ENCODE measurements around the gene PERM1. TPM values are rescaled to one million over a fixed set of nuclear protein-coding genes. Genes with fewer than 3 reads are reported as not detected.
"Not testable (repeated sequence)": the region's sequence is repeated elsewhere in the genome, so short reads cannot be mapped to it uniquely, and the experiment has no call there.

The PERM1 gene
- total RNA-seq, 1 donor from 2014 or later = 170 TPM

DNA sequence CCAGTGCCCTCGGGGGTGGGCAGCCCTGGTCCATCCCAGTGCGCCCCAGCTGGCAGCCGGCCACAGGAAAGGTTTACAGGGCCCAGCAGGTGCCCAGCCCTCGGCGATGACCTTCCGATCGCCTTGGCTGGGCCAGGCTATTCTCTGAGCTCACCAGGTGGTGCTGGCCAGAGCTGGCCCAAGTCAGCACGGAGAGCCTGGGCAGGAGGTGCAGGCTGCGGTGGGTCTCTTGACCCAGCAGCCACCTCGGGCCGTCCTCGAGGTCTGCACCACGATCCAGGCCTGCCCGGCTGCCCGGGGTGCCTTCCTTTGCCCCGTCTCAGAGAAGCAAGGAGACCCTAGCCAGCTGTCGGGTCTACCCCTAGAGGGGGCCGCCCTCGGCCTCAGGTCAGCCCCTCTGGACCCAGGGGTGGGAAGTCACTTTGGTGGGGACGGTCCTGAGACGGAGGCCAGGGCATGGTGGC is 370 bp downstream of the PERM1 start:
- intact Hi-C loops (cut with DNase I) = no loop called here
- peak; percentile 3 for ATAC-seq (ENCODE audit: poor library complexity)

DNA sequence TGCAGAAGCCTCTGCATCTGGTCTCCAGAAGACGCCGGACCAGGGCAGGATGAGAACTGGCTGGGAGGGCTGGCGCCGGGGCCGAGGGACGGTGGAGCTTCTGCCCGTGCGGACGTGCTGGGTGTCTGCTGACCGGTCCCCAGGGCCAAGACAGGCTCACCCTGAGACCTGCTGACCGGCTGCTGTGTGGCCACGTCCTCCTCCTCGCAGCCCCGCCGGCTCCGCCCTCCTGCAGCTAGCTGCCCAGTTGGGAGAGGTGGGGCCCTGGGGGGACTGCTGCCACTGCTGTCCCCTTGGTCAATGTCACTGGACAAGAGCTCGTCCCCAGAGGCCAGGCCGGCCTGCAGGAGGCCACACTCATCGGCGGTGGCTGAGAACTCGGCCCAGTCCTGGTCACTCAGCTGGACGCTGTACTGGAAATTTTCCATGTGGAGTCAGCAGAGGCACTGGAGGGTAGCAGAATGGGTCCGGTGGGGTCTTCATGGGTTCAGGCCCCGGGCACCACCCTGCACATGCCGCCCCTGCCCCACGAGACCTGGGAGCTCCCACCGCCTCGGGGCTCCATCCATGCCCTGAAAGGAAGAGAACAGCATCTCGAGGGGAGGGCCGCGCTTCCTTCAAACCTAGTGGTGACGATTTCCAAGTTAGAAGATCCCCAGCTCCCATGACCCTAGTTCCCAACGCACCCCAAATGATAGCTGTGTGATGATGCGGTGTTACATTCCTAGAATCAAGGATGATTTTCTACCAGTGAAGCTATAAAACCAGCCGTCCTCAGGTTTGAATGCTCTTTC is 1.1 kb downstream of the PERM1 start:
- peak; percentile 64 for ATAC-seq (ENCODE audit: poor library complexity)
- peak; percentile 89 for DNase-seq
- intact Hi-C loops (cut with DNase I) = no loop called here

More for the DNA sequence above, 370 bp downstream of the PERM1 start:
- no peak for DNase-seq

DNA sequence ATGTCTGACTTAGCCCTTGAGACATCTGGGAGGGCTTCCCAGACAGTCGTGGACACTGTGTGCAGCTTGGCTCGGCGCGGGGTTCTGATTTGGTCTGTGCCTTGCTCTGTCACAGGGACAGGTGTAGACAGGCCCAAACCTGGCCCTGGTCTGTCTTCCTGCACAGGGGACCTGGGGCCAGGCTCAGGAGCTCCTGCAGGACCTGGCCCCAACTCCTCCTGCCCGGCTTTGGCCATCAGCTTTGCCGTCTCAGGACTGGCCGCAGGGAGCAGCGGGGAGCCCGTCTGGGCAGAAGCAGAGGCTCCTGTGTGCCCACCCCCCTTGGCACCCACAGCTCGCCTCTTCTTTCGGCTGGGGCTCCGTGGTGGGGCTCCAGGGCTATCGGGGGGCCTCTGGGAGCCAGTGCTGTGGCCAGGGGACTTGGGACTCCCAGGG is 1.7 kb downstream of the PERM1 start:
- ATAC-seq (ENCODE audit: poor library complexity) (no peak), DNase-seq (no peak)
- intact Hi-C loops (cut with DNase I) = no loop called here

DNA sequence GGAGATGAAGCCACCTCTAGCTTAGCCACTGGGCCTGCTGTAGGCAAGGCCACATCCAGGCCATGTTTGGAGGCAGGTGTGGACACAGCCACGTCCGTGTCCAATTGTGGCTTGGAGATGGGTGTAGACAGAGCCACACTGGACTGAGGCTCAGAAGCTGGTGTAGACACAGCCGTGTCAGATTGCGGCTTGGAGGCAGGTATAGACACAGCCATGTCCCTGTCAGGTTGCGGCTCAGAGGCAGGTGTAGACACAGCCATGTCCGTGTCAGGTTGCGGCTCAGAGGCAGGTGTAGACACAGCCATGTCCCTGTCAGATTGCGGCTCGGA is 2.2 kb downstream of the PERM1 start:
- no peak for DNase-seq
- intact Hi-C loops (cut with DNase I) = no loop called here
- no peak for ATAC-seq (ENCODE audit: poor library complexity)

DNA sequence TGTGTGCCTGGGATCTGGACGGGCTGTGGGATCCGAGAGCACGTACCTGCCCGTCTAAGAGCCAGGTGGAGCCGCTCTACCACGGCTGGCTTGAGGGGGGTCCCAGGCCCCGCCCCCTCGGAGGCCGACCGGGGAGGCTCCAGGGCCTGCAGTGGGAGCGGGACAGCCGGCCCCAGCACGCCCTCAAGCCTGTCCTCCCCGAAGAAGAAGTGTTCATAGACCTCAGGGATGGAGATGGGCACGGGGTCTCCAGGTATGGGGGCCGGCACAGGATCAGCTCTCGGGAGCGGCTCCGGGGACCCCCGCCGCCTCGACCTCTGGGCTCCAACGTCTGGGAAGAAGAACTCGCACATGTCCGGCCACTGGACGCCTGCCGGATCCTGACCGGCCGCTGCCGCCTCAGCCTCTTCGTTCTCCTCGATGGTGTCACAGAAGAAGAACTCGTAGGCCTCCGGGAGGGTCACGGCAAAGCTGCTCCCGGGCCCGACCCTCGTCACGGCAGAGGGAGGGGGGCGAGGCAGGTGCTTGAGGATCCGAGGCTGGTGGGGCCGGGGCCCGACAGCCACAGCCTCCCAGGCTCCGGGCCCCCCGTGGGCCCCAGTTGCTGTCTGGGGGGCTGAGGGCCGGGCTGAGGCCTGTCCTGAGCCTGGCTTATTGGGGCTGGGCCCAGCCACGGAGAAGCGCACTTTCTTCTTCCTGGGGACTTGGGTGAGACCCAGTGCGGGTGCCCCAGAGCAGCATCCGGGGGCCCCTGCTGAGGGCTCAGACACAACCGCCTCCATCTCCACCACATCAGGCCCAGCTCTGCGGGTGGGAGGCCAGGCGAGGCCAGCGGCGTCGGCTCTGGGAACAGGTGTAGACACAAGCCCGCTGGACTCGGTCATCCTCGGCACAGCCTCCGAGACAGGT is 2.8 kb downstream of the PERM1 start:
- no peak for ATAC-seq (ENCODE audit: poor library complexity)
- intact Hi-C loops (cut with DNase I) = no loop called here

DNA sequence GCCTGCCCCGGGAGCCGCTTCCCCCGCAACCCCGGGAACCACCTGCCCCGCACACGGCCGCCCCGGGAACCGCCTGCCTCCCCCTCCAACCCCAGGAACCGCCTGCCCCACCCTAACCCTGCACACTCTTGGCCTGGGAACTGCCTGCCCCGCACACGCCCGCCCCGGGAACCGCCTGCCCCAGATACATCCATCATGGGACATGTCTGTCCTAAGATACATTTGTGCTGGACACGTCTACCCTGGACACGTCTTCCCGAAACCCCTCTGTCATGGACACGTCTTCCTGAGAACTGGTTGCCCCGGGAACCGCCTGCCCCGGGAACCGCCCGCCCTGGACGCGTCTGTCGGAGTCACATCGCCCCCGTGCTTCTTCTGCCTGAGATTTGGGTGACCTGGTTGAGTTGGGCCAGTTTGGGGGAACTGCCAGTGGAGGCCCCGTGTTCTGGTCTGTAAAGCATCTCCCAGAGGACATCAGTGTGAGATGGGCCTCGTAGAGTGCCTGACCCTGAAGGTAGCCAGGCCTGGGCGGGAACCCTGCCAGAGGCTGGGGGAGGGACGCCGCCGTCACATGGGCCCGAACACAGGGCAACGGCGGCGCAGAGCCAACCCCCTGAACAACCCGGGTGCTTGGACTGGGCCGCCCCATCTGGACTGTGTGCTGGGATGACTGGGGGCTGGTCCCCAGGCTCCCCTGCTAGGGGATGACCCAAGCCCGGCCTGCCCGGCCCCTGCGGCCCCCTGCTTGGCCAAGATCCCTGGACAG is 3.6 kb downstream of the PERM1 start:
- ATAC-seq (ENCODE audit: poor library complexity) = peak; percentile 1
- peak; percentile 74 for DNase-seq
- intact Hi-C loops (cut with DNase I) = no loop called here

More for the DNA sequence above, 2.8 kb downstream of the PERM1 start:
- no peak for DNase-seq

DNA sequence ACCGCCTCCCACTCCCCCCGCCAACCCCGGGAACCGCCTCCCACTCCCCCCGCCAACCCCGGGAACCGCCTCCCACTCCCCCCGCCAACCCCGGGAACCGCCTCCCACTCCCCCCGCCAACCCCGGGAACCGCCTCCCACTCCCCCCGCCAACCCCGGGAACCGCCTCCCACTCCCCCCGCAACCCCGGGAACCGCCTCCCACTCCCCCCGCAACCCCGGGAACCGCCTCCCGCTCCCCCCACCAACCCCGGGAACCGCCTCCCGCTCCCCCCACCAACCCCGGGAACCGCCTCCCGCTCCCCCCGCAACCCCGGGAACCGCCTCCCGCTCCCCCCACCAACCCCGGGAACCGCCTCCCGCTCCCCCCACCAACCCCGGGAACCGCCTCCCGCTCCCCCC is 5.1 kb downstream of the PERM1 start:
- DNase-seq = peak; percentile 65
- ATAC-seq (ENCODE audit: poor library complexity); intact Hi-C loops (cut with DNase I): not testable (repeated sequence)

DNA sequence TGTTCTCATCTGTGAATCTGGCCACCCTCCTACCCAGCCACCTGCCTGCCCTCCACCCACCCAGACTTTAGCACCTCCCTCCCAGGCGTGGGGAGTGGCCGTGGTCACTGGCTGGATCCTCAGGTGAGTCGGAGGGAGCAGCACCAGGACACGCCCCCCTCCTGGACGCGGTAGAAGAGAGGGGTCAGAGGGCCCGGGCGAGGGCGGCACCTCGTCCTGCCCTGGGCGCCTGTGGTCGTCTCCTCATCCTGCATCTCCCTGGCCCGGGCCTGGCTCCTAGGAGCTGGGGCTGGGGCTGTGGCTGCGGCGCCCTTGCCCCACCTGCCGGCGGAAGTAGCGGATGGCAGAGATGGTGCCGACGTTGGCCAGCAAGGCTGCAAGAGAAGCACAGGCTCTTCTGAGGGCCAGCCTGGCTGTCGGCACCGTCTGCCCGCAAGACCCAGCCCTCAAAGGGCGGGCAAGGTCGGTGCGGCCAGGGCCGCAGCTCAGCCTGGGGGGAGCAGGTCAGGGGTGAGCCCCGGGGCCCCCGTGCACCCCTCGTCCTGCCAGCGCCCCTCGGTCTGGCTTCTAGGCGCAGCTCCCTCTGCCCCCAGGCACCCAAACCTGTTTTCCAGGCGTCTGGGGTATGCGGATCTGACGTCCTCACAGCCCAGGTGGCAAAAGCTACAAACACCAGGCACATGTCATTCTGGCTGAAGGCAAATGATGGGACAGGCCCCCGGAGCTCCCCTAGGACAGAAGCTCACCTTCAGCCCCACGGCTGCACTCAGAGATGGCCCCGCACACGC is 5.8 kb downstream of the PERM1 start:
- intact Hi-C loops (cut with DNase I) = no loop called here
- ATAC-seq (ENCODE audit: poor library complexity) (peak; percentile 0), DNase-seq (peak; percentile 67)

DNA sequence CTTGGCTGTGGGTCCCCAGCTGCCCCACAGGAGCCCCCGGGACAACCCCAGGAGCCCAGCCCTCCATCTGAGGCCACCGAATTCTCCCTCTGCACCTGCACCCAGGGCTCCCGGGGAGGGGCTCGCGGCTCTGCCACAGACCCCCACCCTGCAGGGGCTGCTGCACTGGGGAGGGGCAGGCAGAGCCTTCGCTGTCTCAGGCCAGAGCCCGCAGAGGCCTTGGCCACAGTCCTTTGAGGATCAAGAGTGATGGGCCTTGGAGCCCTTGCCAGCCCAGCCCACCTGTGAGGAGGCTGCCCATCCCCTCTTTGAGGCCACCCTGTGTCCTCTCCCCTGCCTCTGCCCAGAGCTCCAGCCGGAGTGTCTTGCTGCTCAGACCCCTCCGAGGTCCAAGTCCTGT is 6.5 kb downstream of the PERM1 start:
- no peak for DNase-seq
- intact Hi-C loops (cut with DNase I) = no loop called here
- no peak for ATAC-seq (ENCODE audit: poor library complexity)

DNA sequence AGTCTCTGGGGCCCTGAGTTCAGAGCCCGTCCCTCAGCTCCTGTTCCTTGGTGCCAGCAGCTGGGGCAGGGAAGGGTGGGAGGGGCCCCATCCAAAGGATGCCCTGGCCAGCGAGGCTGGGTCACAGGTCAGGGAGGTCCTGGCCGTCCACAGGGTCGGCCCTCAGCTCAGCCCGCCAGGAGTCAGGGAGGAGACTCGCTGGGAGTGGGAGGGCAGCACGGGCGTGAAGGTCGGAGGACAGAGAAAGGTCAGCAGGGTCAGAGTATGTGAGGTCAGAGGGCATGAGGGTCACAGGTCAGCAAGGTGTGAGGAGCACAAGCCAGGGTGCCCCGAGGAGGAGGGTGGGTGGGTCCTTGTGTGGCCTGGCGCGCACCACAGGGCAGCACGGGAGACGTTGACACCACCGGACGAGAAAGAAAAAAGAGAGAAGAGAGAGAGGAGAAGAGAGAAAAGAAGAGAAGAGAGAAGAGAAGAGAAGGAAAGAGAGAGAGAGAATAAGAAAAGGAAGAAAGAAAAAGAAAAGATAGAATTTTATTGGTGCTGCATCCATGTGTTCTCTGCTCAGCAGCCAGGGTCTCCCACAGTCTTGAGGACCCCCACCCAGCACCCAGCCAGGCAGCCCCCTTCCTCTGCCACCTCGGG is 7.1 kb downstream of the PERM1 start:
- intact Hi-C loops (cut with DNase I) = no loop called here
- DNase-seq = no peak
- ATAC-seq (ENCODE audit: poor library complexity) = no peak

DNA sequence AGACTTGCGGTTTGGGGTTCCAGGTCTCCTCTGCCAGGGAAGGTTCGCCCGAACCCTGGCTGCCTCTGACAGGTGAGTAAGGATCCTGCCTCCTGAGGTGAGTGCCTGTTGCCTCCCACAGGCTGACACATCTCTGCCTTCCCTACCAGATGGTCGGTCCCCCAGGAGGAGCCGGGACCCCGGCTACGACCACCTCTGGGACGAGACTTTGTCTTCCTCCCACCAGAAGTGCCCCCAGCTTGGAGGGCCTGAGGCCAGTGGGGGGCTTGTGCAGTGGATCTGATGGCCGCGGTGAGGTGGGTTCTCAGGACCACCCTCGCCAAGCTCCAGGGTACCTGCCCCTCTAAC is 7.6 kb downstream of the PERM1 start:
- DNase-seq (no peak), ATAC-seq (ENCODE audit: poor library complexity) (peak; percentile 0)
- intact Hi-C loops (cut with DNase I) = no loop called here

DNA sequence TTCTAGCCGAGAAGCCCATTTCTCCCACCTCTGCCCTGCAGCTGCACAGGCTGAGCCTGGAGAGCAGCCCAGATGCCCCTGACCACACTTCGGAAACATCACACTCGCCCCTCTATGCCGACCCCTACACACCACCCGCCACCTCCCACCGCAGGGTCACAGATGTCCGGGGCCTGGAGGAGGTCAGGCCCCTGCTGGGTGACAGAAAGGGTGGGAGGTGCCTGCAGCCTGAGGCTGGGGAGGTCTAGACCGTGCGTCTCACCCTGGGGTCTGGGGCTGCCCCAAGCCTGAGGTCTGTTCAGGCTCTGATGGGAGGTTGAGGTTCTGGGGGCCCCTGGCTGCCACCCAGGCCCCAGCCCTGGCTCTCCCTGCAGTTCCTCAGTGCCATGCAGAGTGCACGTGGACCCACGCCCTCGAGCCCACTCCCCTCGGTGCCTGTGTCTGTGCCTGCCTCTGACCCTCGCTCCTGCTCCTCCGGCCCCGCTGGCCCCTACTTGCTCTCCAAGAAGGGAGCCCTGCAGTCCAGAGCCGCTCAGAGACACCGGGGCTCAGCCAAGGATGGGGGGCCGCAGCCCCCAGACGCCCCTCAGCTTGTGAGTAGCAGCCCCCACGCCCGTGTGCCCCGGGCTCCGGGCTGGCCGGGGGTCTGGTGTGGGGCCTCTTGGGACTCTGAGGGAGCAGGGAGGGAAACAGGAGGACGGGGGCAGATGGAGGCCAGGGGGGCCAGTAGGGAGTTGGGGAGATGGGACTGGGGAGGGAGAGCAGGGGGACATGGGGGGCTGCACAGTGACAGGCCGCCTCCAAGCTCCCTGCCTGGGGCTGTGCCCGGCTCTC is 8.2 kb downstream of the PERM1 start:
- intact Hi-C loops (cut with DNase I) = no loop called here
- ATAC-seq (ENCODE audit: poor library complexity) (peak; percentile 15), DNase-seq (no peak)

DNA sequence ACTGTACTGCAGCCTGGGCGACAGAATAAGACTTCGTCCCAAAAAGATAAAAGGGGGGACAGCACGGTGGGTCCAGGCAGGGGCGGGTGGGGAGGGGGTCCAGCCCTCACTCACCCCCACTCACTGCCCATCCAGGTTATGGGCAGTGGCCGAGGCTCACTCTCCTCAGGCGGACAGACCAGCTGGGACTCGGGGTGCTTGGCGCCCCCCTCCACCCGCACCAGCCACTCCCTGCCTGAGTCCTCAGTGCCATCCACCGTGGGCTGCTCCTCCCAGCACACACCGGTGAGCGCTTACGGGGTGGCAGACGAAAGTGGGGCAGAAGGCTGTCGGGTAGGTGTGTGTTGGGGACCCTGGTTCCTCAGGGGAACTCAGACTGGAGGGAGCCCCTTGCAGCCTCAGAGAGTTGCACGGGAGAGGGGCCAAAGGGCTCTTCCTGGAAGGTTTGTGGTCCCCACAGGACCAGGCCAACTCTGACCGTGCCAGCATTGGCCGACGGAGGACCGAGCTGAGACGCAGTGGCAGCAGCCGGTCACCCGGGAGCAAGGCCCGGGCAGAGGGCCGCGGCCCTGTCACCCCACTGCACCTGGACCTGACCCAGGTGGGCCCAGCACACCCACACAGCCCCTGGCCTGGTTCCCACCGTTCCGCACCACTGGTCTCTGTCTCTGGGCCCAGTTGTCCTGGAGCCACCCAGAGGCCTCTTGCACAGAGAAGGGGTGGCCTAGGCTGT is 9.0 kb downstream of the PERM1 start:
- intact Hi-C loops (cut with DNase I) = no loop called here
- DNase-seq (no peak), ATAC-seq (ENCODE audit: poor library complexity) (peak; percentile 11)

DNA sequence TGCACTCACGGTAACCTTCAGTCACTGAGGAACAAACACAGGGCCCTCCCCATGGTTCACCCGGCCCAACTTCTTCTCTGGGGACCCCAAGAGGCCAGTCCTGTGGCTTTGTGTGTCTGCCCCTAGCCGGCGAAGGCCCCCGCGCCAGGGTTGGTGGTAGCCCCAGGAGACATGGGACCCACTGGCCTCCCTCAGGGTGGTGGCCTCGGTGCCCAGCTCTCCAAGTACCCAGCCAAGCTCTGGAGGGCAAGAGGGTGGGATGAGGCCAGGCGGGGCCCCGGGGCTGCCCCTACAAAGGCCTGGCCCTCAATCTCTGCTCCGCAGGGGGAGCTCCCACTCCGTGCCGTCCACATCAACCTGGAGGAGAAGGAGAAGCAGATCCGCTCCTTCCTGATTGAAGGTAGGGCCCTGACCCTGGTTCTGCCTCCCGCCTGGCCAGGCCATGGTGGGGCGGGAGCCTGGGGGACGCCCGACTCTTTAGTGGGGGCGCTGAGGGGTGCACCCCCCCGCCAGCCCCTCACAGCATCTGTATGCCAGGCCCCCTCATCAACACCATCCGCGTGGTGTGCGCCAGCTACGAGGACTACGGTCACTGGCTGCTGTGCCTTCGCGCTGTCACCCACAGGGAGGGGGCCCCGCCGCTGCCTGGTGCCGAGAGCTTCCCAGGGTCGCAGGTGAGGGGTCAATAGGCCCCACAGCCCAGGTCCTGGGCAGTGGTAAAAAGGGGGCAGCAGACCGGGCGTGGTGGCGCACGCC is 10.0 kb downstream of the PERM1 start:
- intact Hi-C loops (cut with DNase I) = no loop called here
- no peak for ATAC-seq (ENCODE audit: poor library complexity)
- no peak for DNase-seq

DNA sequence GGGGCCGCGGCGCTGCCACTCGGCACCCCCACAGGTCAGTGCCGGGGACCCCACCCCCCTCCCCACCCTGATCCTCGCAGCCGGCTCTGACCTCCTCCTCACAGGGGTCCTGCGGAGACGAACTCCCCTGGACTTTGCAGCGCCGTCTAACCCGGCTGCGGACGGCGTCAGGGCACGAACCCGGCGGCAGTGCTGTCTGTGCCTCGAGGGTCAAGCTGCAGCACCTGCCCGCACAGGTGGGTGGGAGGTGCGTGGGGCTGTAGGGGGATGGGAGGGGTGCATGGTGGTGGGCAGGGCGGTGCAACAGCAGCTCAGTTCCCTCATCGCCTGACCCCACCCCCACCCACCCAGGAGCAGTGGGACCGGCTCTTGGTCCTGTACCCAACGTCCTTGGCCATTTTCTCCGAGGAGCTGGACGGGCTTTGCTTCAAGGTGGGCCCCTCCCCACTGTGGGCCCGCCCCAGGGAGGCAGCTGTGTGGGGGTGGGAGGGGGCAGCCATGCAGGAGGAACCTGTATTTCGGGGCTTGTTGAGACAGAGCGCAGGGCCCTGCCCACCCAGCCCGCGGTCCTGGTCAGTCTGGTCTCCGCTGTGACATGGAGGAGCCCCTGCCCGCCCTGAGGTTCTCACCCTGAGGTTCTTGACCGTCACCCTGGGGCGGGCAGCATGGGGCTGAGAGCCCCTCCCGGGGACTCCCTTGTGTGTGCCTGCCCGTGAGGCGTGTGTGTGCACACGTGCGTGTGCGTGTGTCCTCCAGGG is 10.7 kb downstream of the PERM1 start:
- no peak for ATAC-seq (ENCODE audit: poor library complexity)
- intact Hi-C loops (cut with DNase I) = no loop called here
- DNase-seq = no peak
